ENCODE measurements around the gene CCDC141.

The CCDC141 gene

GRCh38 chr2:178909507-178909906, 140.4 kb downstream of the CCDC141 start:
- no peak for DNase-seq

GRCh38 chr2:178908810-178909209, 141.1 kb downstream of the CCDC141 start:
- DNase-seq: no peak

- DNase-seq: no peak
These were observed 144.7 kb downstream of the CCDC141 start for GRCh38 chr2:178905261-178905660.

- no peak for DNase-seq
These were observed 150.3 kb downstream of the CCDC141 start for GRCh38 chr2:178899656-178900055.

- DNase-seq: no peak
These were observed 154.1 kb downstream of the CCDC141 start for GRCh38 chr2:178895872-178896271.

GRCh38 chr2:178895171-178895570, 154.8 kb downstream of the CCDC141 start:
- DNase-seq: no peak

- DNase-seq: no peak
These were observed 156.9 kb downstream of the CCDC141 start for GRCh38 chr2:178892751-178893625.

GRCh38 chr2:178891959-178892485, 157.9 kb downstream of the CCDC141 start:
- DNase-seq: no peak

- DNase-seq: peak; percentile 51
These were observed 158.5 kb downstream of the CCDC141 start for GRCh38 chr2:178891265-178891958.

- no peak for DNase-seq
These were observed 163.9 kb downstream of the CCDC141 start for GRCh38 chr2:178886006-178886405.

GRCh38 chr2:178884440-178884839, 165.5 kb downstream of the CCDC141 start:
- no peak for DNase-seq

GRCh38 chr2:178882666-178883440, 167.1 kb downstream of the CCDC141 start:
- DNase-seq: no peak

GRCh38 chr2:178881075-178881474, 168.9 kb downstream of the CCDC141 start:
- DNase-seq: no peak

- no peak for DNase-seq
These were observed 169.7 kb downstream of the CCDC141 start for GRCh38 chr2:178880257-178880656.

- DNase-seq: no peak
These were observed 172.1 kb downstream of the CCDC141 start for GRCh38 chr2:178877874-178878273.

GRCh38 chr2:178874529-178875240, 175.3 kb downstream of the CCDC141 start:
- DNase-seq: no peak

GRCh38 chr2:178873912-178874311, 176.0 kb downstream of the CCDC141 start:
- DNase-seq: no peak

GRCh38 chr2:178871536-178871935, 178.4 kb downstream of the CCDC141 start:
- DNase-seq: no peak

GRCh38 chr2:178870703-178871102, 179.2 kb downstream of the CCDC141 start:
- no peak for DNase-seq

- DNase-seq: no peak
These were observed 183.9 kb downstream of the CCDC141 start for GRCh38 chr2:178865999-178866398.

- DNase-seq: no peak
These were observed 184.6 kb downstream of the CCDC141 start for GRCh38 chr2:178865146-178865936.

All from NCI-H1105 treated with DMSO at 0.1 percent for 48 hours (cell line).